HUDEP-2 (cell line): ENCODE results near the gene TMC7.

ENCODE experiments used
- DNase-seq, 76 experiments: peaks; one replicate each; lab custom pipeline; 2025; ENCODE audit not compliant: unreplicated experiment in 76 of 76; lab: John Stamatoyannopoulos, UW

The TMC7 gene

GRCh38 chr16:19086322-19087199 is 102.8 kb downstream of the TMC7 start:
- DNase-seq = peak in 70 of 76 experiments; percentile 8 to 81 (median 60)

DNA sequence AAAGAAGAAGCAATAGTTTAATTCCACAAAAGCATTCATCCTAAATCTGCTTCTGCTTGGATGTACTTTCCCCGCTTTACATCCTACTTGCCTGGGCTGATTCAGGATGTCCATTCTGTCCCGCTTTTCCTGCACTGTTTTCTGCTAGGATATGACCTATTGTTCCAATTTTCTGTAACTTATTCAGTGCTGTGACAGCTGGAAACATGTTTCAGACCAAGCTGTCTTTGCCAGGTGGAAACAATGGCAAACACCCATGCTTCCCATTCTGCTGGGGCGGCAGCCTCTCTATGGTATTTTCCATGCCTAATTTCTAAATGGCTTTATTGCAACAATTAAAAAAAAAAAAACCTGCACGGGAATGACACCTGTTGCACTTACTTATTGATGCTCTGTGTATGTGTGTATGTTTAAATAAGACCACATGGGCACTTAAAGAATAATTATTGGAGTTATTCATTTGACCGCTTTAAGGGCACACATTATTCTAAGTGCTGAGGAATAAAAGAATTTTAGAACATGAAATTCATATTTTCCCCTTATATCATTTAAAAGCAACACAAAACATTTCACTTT is 104.7 kb downstream of the TMC7 start:
- DNase-seq = no peak

DNA sequence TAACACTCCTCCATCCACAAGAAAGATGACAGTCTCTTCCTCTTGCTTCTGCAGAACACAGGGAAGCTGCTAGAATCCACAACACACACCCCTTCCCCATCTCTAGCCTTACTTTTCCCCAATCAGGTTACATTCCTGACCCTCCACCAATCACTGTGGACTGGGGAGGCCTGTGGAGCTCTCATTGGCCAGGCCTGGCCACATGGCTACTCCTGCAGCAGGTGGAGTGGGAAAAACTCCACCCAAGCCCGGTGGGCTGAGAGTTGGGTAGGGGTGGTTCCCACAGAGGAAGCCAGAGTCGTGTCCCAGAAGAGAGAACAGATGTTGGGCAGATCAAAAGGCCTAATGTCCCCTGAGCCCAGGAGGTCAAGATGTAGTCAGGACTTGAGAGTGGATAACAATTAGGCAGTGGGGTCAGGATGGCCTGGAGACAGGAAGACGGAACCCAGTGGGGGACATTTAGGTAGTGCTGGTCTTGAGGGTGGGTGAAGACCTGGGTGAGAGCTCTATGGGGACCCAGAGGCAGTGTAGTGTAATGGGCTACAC is 105.7 kb downstream of the TMC7 start:
- DNase-seq = no peak

DNA sequence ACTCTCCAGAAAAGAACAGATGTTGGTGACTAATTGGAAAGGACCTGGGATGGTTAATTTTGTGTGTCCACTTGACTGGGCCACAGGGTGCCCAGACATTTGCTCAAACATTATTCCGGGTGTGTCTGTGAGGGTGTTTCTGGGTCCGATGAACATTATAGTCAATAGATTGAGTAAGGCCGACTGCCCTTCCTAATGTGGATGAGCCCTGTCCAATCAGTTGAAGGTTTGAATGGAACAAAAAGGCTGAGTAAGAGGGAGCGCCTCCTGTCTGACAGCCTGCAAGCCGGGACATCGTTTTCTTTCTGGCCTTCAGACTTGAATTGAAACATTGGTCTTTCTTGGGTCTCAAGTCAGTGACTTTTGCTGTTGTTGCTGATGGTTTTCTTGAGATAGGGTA is 107.2 kb downstream of the TMC7 start:
- DNase-seq = no peak

GRCh38 chr16:19092653-19093410 is 109.1 kb downstream of the TMC7 start:
- DNase-seq = no peak

DNA sequence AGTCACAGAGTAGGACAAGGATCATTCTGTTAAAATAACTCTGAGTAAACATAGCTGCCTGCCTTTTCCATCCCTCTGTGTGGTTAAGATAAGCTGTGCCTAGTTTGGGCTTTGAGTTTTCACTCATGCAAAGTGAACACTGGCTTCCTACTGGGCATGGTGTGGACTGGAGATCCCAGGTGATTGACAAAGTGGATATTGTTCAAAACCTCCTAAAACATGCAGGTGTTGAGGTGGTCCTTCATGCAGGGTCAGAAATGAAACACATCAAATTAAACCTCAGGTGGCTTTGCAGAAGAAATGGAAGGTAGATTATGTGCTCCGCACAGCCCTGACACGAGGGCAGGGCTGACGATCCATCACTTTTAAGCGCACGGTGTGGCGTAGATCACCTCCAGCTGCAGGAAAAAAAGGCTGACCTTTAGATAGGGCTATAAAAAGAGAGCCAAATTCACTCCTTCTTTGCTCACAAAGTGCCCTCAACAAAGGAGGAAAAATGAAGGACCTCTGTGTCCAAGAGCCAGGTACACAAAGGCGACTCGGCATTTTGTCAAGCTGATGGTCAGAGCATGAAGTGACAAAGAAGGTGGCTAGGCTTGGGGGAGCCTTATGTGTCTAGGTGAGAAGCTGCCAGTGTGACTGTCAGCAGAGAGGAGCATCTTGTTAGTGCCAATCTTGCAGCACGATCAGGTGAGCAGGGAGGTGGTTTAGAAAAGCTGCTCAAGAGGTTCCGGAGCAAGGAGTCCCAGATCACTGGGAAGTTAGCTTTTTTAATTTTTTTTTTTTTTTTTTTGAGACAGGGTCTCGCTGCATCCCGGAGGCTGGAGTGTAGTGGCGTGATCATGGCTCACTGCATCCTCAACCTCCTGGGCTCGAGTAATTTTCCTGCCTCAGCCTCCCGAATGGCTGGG is 110.2 kb downstream of the TMC7 start:
- DNase-seq = no peak

- DNase-seq = peak in 1 of 76 experiments; percentile 4
Observed at GRCh38 chr16:19094542-19095365, 111.0 kb downstream of the TMC7 start.

DNA sequence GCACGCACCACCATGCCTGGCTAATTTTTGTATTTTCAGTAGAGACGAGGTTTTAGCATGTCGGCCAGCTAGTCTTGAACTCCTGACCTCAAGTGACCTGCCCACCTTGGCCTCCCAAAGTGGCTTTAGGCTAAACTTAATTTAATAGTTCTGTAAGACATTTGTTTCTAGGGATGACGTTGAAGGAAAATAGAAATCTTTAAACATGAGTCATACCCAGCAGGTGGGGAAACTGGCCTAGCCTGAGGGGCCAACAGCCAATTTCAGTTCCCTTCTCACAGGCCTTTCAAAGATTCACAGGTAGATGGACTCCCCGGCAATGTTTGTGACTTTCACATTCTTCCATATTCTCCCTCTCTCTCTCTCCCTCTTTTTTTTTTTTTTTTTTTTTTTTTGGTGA is 111.9 kb downstream of the TMC7 start:
- no peak for DNase-seq

DNA sequence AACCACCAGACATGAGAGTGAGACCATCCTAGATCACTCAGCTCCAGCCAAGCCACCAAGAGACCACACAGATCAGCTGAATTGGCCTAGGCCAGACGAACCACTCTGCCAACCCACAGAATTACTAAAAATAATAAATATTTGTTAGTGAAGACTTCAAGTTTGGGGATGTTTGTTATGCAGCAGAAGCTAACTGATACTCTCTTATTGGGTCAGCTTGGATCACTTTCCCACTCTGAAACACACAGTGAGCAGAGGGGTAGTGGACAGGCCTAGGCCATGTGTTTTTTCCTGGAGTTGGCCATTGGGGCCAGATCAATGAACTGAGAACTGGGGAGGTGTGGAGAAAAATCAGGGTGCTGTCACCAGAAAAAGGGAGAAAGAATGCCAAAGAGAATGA is 114.4 kb downstream of the TMC7 start:
- no peak for DNase-seq

GRCh38 chr16:19102187-19102872 is 118.6 kb downstream of the TMC7 start:
- no peak for DNase-seq

DNA sequence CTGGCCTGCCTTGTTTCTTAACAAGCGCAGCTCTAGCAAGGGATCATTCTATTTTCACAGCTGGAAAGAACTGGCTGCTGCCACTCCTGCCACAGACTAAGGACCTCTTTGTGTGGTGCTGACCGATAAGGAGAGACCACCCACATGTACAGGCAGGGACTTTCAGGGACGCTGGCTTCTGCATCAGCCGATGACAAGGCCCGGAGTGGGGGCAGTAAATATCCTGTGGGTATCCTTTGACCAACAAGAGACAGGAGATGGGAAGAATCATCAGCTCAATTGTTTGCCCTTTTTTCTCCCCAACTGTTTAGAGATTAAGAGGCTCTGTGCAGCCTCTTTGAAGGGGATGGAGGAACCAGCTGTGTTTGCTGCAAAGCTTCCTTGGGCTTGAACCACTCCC is 120.9 kb downstream of the TMC7 start:
- DNase-seq = no peak

- no peak for DNase-seq
Observed at GRCh38 chr16:19105131-19105530, 121.4 kb downstream of the TMC7 start.

DNA sequence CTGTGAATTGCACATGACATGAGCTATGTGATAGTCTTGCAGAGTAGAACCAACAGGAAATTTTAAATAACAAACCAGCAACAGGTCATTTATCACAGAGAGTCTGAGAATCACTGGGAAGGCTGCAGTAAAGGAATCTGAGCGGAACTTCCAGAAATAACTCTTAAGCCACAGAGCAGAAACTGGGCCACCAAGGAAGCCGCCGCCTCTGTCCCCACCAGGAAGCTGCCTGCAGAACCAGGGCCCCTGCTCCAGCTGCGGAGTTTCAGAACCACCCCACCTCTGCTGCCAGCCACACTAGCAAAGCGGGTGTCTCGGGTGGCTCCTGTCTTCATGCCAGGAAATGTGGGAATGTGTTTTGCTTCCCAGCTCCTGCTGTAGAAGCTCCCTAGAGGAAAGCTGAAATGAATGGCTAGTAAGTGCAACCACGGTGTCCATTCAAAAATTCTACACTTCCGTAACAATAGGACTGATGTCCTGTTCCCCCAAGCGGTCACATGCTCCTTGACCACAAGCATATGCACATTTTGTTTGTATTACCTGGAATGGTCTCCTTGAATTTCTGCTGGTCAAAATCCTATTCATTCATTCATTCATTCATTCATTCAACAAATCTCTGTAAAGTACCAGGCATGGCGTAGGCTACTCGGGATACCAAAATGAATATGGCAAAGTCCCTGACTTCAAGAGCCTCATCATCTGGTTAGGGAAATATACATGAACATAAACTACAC is 122.3 kb downstream of the TMC7 start:
- no peak for DNase-seq

GRCh38 chr16:19106625-19107020 is 122.9 kb downstream of the TMC7 start:
- DNase-seq = no peak

GRCh38 chr16:19108409-19109287 is 124.9 kb downstream of the TMC7 start:
- DNase-seq = no peak

DNA sequence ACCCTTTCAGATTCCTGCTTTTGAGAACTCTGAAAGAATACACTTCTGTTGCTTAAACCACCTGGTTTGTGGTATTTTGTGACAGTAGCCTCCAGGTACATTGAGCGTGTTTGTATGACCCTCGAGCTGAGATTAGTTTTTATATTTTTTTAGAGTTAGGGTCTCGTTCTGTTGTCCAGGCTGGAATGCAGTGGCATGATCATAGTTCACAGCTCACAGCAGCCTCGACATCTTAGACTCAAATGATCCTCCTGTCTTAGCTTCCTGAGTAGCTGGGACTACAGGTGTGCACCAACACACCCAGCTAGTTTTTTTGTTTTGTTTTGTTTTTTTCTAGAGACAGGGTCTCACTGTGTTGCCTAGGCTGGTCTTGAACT is 125.5 kb downstream of the TMC7 start:
- no peak for DNase-seq
